HEK293 (cell line): ENCODE measurements around the gene LRRC66.

Experiments
- CTCF ChIA-PET: fragments of 350-600 bp; formaldehyde crosslinking; extraction: SDS; loops from one replicate; lab custom pipeline; 2021; ENCODE audit warnings: antibody characterized with exemption; lab: Yijun Ruan, JAX
- POLR2A ChIA-PET: fragments of 300-600 bp; formaldehyde crosslinking; extraction: SDS; loops from one replicate; lab custom pipeline; 2020; ENCODE audit warnings: antibody characterized with exemption, inconsistent platforms; lab: Yijun Ruan, JAX
- H3K27ac ChIP-seq: fragments of 200-500 bp; sonication (Bioruptor generic); 2 replicates; pipeline ENCODE4 v1.5.1; 2014; ENCODE audit warnings: low read depth, low read length, control low read depth, inconsistent platforms; ENCODE audit errors: extremely low read depth
- H3K36me3 ChIP-seq, 2 experiments: fragments of 200-500 bp in 1 of 2; sonication (Bioruptor generic) in 1 of 2; 1 replicate in 1 of 2; 2 replicates in 1 of 2; pipeline ENCODE4 v1.5.1; 2014 to 2017; ENCODE audit warnings: inconsistent platforms in 2 of 2, low read length in 2 of 2; ENCODE audit not compliant: control insufficient read depth in 2 of 2, insufficient read depth in 1 of 2
- H3K4me1 ChIP-seq: fragments of 200-500 bp; sonication (Bioruptor generic); 2 replicates; pipeline ENCODE4 v1.5.1; 2014; ENCODE audit warnings: mild to moderate bottlenecking, low read length, inconsistent platforms; ENCODE audit not compliant: control insufficient read depth, insufficient read depth
- H3K4me3 ChIP-seq: 2 replicates; pipeline ENCODE4 v1.5.1; 2011; ENCODE audit warnings: low read depth, mild to moderate bottlenecking, control low read depth, low read length, moderate library complexity
- H3K9me3 ChIP-seq: fragments of 200-500 bp; sonication (Bioruptor generic); 2 replicates; pipeline ENCODE4 v1.5.1; 2014; ENCODE audit warnings: low read depth, low read length, inconsistent platforms; ENCODE audit not compliant: control insufficient read depth, insufficient read depth
- GLI2 ChIP-seq: fragments of 450-650 bp; formaldehyde crosslinking; IDR thresholded peaks from 2 replicates; pipeline ENCODE4; 2017; ENCODE audit warnings: missing biosample characterization, missing genetic modification characterization, low read depth, borderline replicate concordance
- GLIS2 ChIP-seq: fragments of 450-650 bp; formaldehyde crosslinking; IDR thresholded peaks from 2 replicates; pipeline ENCODE4 v1.5.1; 2016; ENCODE audit warnings: missing biosample characterization, missing genetic modification characterization
- HOXA7 ChIP-seq: sonication (generic); formaldehyde crosslinking; IDR thresholded peaks from 2 replicates; pipeline ENCODE4 v1.8.1; 2022; ENCODE audit warnings: missing genetic modification reagents, borderline replicate concordance
- HOXC10 ChIP-seq: sonication (generic); formaldehyde crosslinking; IDR thresholded peaks from 2 replicates; pipeline ENCODE4 v1.8.1; 2023; ENCODE audit warnings: mild to moderate bottlenecking, missing genetic modification reagents
- IKZF3 ChIP-seq: fragments of 450-650 bp; IDR thresholded peaks from 2 replicates; pipeline ENCODE4 v1.5.0; 2018; ENCODE audit warnings: missing biosample characterization, mild to moderate bottlenecking, missing genetic modification characterization, moderate library complexity
- KLF16 ChIP-seq: fragments of 450-650 bp; formaldehyde crosslinking; IDR thresholded peaks from 2 replicates; pipeline ENCODE4 v1.5.1; 2017; ENCODE audit warnings: missing biosample characterization, missing genetic modification characterization
- REPIN1 ChIP-seq: fragments of 450-650 bp; formaldehyde crosslinking; IDR thresholded peaks from 2 replicates; pipeline ENCODE4 v1.5.1; 2017; ENCODE audit warnings: missing biosample characterization, missing genetic modification characterization, low read depth
- SP7 ChIP-seq: fragments of 450-650 bp; formaldehyde crosslinking; IDR thresholded peaks from 2 replicates; pipeline ENCODE4 v1.5.1; 2016; ENCODE audit warnings: missing biosample characterization, missing genetic modification characterization
- WT1 ChIP-seq: fragments of 450-650 bp; formaldehyde crosslinking; IDR thresholded peaks from 2 replicates; pipeline ENCODE4 v1.5.1; 2016; ENCODE audit warnings: missing biosample characterization, missing genetic modification characterization
- ZNF112 ChIP-seq: fragments of 450-650 bp; formaldehyde crosslinking; IDR thresholded peaks from 2 replicates; pipeline ENCODE4 v1.5.0; 2017; ENCODE audit warnings: missing biosample characterization, missing genetic modification characterization
- ZNF121 ChIP-seq: fragments of 450-650 bp; formaldehyde crosslinking; IDR thresholded peaks from 2 replicates; pipeline ENCODE4 v1.5.1; 2016; ENCODE audit warnings: missing biosample characterization, missing genetic modification characterization
- ZNF132 ChIP-seq: fragments of 450-650 bp; formaldehyde crosslinking; IDR thresholded peaks from 2 replicates; pipeline ENCODE4 v1.5.1; 2017; ENCODE audit warnings: missing biosample characterization, missing genetic modification characterization, borderline replicate concordance
- ZNF174 ChIP-seq: fragments of 450-650 bp; formaldehyde crosslinking; IDR thresholded peaks from 2 replicates; pipeline ENCODE4 v1.5.0; 2017; ENCODE audit warnings: missing biosample characterization, mild to moderate bottlenecking, missing genetic modification characterization
- ZNF211 ChIP-seq: fragments of 450-650 bp; formaldehyde crosslinking; IDR thresholded peaks from 2 replicates; pipeline ENCODE4 v1.5.1; 2016; ENCODE audit warnings: low read depth, missing biosample characterization, missing genetic modification characterization
- ZNF404 ChIP-seq: fragments of 450-650 bp; formaldehyde crosslinking; IDR thresholded peaks from 2 replicates; pipeline ENCODE4 v1.5.1; 2017; ENCODE audit warnings: missing biosample characterization, missing genetic modification characterization
- ZNF501 ChIP-seq: fragments of 450-650 bp; formaldehyde crosslinking; IDR thresholded peaks from 2 replicates; pipeline ENCODE4 v1.5.1; 2016; ENCODE audit warnings: missing biosample characterization, missing genetic modification characterization
- ZNF510 ChIP-seq: fragments of 450-650 bp; formaldehyde crosslinking; IDR thresholded peaks from 2 replicates; pipeline ENCODE4 v1.5.1; 2018; ENCODE audit warnings: mild to moderate bottlenecking, missing genetic modification characterization, missing biosample characterization; ENCODE audit not compliant: insufficient replicate concordance
- ZNF623 ChIP-seq: fragments of 450-650 bp; formaldehyde crosslinking; IDR thresholded peaks from 2 replicates; pipeline ENCODE4 v1.5.1; 2016; ENCODE audit warnings: missing biosample characterization, missing genetic modification characterization
- ZNF626 ChIP-seq: fragments of 450-650 bp; sonication (Bioruptor Pico); formaldehyde crosslinking; IDR thresholded peaks from 2 replicates; pipeline ENCODE4 v1.5.1; 2018; ENCODE audit warnings: missing biosample characterization, missing genetic modification characterization, inconsistent platforms
- ZNF670 ChIP-seq: fragments of 450-650 bp; formaldehyde crosslinking; IDR thresholded peaks from 2 replicates; pipeline ENCODE4 v1.5.1; 2016; ENCODE audit warnings: missing biosample characterization, missing genetic modification characterization, low read depth
- ZNF76 ChIP-seq: fragments of 450-650 bp; formaldehyde crosslinking; IDR thresholded peaks from 2 replicates; pipeline ENCODE4; 2016; ENCODE audit warnings: low read depth, missing biosample characterization, missing genetic modification characterization, borderline replicate concordance
- ZNF837 ChIP-seq: fragments of 450-650 bp; formaldehyde crosslinking; IDR thresholded peaks from 2 replicates; pipeline ENCODE4 v1.5.1; 2016; ENCODE audit warnings: missing biosample characterization, missing genetic modification characterization
- TF ChIP-seq, protein P1 (sequence below): fragments of 450-650 bp; formaldehyde crosslinking; IDR thresholded peaks from 2 replicates; pipeline ENCODE4 v1.5.1; 2017; ENCODE audit warnings: missing biosample characterization, missing genetic modification characterization
- TF ChIP-seq, protein P2 (sequence below): fragments of 450-650 bp; formaldehyde crosslinking; IDR thresholded peaks from 2 replicates; pipeline ENCODE4 v1.5.1; 2017; ENCODE audit warnings: missing biosample characterization, missing genetic modification characterization
- TF ChIP-seq, protein P3 (sequence below): fragments of 450-650 bp; formaldehyde crosslinking; IDR thresholded peaks from 2 replicates; pipeline ENCODE4 v1.5.1; 2016; ENCODE audit warnings: missing biosample characterization, missing genetic modification characterization, borderline replicate concordance
- TF ChIP-seq, protein P4 (sequence below): fragments of 450-650 bp; formaldehyde crosslinking; IDR thresholded peaks from 2 replicates; pipeline ENCODE4 v1.5.1; 2017; ENCODE audit warnings: missing biosample characterization, missing genetic modification characterization

The LRRC66 gene

DNA sequence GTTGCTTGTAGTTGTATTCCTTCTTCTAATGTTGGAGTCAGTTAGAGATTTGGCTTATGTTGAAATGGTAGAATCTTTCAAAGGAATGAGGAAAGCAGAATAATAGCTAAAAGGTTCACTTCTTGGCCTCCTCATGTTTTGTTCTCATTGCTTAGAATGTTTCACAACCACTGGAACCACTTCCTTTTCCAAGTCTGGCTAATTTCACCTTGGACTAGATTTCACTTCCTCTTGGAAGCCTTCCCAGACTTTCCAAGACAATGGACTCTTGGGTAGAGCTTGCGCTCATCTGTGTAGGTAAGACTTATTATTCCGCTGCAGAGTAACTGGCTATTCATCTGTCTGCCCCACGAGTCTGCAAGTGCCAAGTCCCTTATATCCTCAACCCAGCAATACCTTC is 39.2 kb upstream of the LRRC66 start:
- Histone ChIP-seq H3K9me3 (no peaks in the 10 kb centered on the region), H3K36me3 (no peaks in the 10 kb centered on the region), H3K4me1 (no peaks in the 10 kb centered on the region)
- POLR2A ChIA-PET: no interaction called here
- TF ChIP-seq ZNF501 (tag by site-specific recombination): no peak
- no peak for TF ChIP-seq ZNF510
- TF ChIP-seq, protein P1, sequence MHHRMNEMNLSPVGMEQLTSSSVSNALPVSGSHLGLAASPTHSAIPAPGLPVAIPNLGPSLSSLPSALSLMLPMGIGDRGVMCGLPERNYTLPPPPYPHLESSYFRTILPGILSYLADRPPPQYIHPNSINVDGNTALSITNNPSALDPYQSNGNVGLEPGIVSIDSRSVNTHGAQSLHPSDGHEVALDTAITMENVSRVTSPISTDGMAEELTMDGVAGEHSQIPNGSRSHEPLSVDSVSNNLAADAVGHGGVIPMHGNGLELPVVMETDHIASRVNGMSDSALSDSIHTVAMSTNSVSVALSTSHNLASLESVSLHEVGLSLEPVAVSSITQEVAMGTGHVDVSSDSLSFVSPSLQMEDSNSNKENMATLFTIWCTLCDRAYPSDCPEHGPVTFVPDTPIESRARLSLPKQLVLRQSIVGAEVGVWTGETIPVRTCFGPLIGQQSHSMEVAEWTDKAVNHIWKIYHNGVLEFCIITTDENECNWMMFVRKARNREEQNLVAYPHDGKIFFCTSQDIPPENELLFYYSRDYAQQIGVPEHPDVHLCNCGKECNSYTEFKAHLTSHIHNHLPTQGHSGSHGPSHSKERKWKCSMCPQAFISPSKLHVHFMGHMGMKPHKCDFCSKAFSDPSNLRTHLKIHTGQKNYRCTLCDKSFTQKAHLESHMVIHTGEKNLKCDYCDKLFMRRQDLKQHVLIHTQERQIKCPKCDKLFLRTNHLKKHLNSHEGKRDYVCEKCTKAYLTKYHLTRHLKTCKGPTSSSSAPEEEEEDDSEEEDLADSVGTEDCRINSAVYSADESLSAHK (tag by site-specific recombination): no peak
- no peak for TF ChIP-seq ZNF76
- no peak for TF ChIP-seq ZNF837 (tag by site-specific recombination)
- no peak for TF ChIP-seq HOXA7 (CRISPR knock-in tag)
- TF ChIP-seq, all 188 proteins: peak for 0
- Histone ChIP-seq H3K27ac (no peak overlapping the region), H3K4me3 (no peak overlapping the region)
- CTCF ChIA-PET: no interaction called here

DNA sequence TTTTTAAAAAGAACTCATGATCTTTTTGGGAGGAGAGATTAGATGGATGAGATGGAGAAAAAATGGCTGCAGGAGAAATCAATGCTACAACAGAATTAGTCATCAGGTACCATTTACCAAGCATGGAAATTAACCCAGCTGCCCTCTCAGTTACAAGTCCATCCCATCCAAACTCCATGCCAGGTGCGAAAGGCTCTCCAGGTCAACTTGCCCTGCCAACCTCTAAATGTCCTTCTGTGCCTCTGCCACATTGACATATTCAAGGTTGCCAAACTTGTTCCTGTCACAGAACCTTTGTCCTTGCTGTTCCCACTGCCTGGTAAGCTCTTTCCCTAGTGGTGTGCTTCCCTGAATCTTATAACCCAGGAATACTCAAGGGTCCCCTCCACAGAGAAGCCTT is 38.1 kb upstream of the LRRC66 start:
- CTCF ChIA-PET: no interaction called here
- TF ChIP-seq ZNF404: no peak
- no peak for TF ChIP-seq ZNF626 (tag by site-specific recombination)
- TF ChIP-seq GLI2: no peak
- TF ChIP-seq ZNF112: no peak
- no peak for TF ChIP-seq REPIN1 (tag by site-specific recombination)
- no peak for TF ChIP-seq ZNF623 (tag by site-specific recombination)
- TF ChIP-seq, protein P2, sequence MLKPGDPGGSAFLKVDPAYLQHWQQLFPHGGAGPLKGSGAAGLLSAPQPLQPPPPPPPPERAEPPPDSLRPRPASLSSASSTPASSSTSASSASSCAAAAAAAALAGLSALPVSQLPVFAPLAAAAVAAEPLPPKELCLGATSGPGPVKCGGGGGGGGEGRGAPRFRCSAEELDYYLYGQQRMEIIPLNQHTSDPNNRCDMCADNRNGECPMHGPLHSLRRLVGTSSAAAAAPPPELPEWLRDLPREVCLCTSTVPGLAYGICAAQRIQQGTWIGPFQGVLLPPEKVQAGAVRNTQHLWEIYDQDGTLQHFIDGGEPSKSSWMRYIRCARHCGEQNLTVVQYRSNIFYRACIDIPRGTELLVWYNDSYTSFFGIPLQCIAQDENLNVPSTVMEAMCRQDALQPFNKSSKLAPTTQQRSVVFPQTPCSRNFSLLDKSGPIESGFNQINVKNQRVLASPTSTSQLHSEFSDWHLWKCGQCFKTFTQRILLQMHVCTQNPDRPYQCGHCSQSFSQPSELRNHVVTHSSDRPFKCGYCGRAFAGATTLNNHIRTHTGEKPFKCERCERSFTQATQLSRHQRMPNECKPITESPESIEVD: no peak
- no peak for TF ChIP-seq IKZF3
- TF ChIP-seq WT1 (tag by site-specific recombination): no peak
- TF ChIP-seq, protein P3, sequence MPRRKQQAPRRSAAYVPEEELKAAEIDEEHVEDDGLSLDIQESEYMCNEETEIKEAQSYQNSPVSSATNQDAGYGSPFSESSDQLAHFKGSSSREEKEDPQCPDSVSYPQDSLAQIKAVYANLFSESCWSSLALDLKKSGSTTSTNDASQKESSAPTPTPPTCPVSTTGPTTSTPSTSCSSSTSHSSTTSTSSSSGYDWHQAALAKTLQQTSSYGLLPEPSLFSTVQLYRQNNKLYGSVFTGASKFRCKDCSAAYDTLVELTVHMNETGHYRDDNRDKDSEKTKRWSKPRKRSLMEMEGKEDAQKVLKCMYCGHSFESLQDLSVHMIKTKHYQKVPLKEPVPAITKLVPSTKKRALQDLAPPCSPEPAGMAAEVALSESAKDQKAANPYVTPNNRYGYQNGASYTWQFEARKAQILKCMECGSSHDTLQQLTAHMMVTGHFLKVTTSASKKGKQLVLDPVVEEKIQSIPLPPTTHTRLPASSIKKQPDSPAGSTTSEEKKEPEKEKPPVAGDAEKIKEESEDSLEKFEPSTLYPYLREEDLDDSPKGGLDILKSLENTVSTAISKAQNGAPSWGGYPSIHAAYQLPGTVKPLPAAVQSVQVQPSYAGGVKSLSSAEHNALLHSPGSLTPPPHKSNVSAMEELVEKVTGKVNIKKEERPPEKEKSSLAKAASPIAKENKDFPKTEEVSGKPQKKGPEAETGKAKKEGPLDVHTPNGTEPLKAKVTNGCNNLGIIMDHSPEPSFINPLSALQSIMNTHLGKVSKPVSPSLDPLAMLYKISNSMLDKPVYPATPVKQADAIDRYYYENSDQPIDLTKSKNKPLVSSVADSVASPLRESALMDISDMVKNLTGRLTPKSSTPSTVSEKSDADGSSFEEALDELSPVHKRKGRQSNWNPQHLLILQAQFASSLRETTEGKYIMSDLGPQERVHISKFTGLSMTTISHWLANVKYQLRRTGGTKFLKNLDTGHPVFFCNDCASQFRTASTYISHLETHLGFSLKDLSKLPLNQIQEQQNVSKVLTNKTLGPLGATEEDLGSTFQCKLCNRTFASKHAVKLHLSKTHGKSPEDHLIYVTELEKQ (tag by site-specific recombination): no peak
- TF ChIP-seq, protein P4, sequence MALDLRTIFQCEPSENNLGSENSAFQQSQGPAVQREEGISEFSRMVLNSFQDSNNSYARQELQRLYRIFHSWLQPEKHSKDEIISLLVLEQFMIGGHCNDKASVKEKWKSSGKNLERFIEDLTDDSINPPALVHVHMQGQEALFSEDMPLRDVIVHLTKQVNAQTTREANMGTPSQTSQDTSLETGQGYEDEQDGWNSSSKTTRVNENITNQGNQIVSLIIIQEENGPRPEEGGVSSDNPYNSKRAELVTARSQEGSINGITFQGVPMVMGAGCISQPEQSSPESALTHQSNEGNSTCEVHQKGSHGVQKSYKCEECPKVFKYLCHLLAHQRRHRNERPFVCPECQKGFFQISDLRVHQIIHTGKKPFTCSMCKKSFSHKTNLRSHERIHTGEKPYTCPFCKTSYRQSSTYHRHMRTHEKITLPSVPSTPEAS (tag by site-specific recombination): no peak
- TF ChIP-seq HOXC10 (CRISPR knock-in tag): no peak
- TF ChIP-seq ZNF121 (tag by site-specific recombination): no peak
- no peak for TF ChIP-seq GLIS2 (tag by site-specific recombination)
- TF ChIP-seq ZNF211: no peak
- TF ChIP-seq ZNF132 (tag by site-specific recombination): no peak
- no peak for TF ChIP-seq SP7 (tag by site-specific recombination)
- TF ChIP-seq KLF16 (tag by site-specific recombination): no peak
- no peak for TF ChIP-seq ZNF670
- TF ChIP-seq ZNF174 (tag by site-specific recombination): no peak
- no peak overlapping the region for H3K4me3 ChIP-seq
- no peaks in the 10 kb centered on the region for H3K36me3 ChIP-seq
- no peaks in the 10 kb centered on the region for H3K9me3 ChIP-seq
- H3K4me1 ChIP-seq: no peaks in the 10 kb centered on the region
- H3K27ac ChIP-seq: no peak overlapping the region
- POLR2A ChIA-PET: no interaction called here
